ENCODE results near the gene TPBGL.

TPBGL gene

GRCh38 chr11:75201771-75202170, 38.8 kb upstream of the TPBGL start:
- no peak overlapping the region for H2BK5ac ChIP-seq (ENCODE audit: low read length)
- H2AK5ac ChIP-seq (ENCODE audit: low read depth, low read length), result no peak overlapping the region
- no peak overlapping the region for H2BK12ac ChIP-seq (ENCODE audit: low read length)
- H3K36me3 ChIP-seq (replicated peaks in 1 of 2; ENCODE audit: control insufficient read depth in 2 of 2, insufficient read depth in 2 of 2, low read length in 2 of 2), result no peaks in the 10 kb centered on the region
- no peak overlapping the region for H2BK120ac ChIP-seq (ENCODE audit: low read depth, low read length)
- no peak overlapping the region for H3K4me2 ChIP-seq (ENCODE audit: insufficient read depth, low read length, poor library complexity, severe bottlenecking)
- H3K4me1 ChIP-seq (ENCODE audit: control insufficient read depth in 2 of 2, insufficient read depth in 1 of 2, low read depth in 1 of 2, low read length in 2 of 2), result peaks cover 0 to 2% of the 10 kb centered on the region in 2 donors
- no peak overlapping the region for H4K91ac ChIP-seq (ENCODE audit: low read depth, low read length, poor library complexity)
- H3K4me3 ChIP-seq (ENCODE audit: low read length in 2 of 2), result no peak overlapping the region
- no peak overlapping the region for H3K23ac ChIP-seq (ENCODE audit: low read depth, low read length, poor library complexity)
- no CpG with 5 or more reads among the region's 3 CpGs for WGBS, 2 donors (ENCODE audit: extremely low coverage in 2 of 2, insufficient read length in 2 of 2, insufficient replicate concordance in 1 of 2)
- H3K27ac ChIP-seq (replicated peaks; ENCODE audit: low read length), result no peak overlapping the region
- no peaks in the 10 kb centered on the region for H3K27me3 ChIP-seq (ENCODE audit: control insufficient read depth in 3 of 3, insufficient read depth in 3 of 3, low read depth in 1 of 3, low read length in 3 of 3)
- no peaks in the 10 kb centered on the region for H3K79me1 ChIP-seq (ENCODE audit: low read depth, low read length)
- H2BK15ac ChIP-seq (ENCODE audit: low read length), result no peak overlapping the region
- no peak overlapping the region for H3K18ac ChIP-seq (ENCODE audit: low read length)
- H3K14ac ChIP-seq (ENCODE audit: low read length), result no peak overlapping the region
- H2AFZ ChIP-seq (ENCODE audit: low read length), result no peak overlapping the region
- no peaks in the 10 kb centered on the region for H3K9me3 ChIP-seq (replicated peaks in 1 of 2; ENCODE audit: control insufficient read depth in 2 of 2, insufficient read depth in 1 of 2, low read depth in 1 of 2, low read length in 2 of 2)
- no peak for DNase-seq (ENCODE audit: low spot score)
- no peak overlapping the region for H4K8ac ChIP-seq (ENCODE audit: low read depth, low read length)
- H3K4ac ChIP-seq (ENCODE audit: low read length), result no peak overlapping the region
- H3K9ac ChIP-seq (ENCODE audit: low read depth, low read length, poor library complexity), result no peak overlapping the region

- no peak overlapping the region for H2BK15ac ChIP-seq (ENCODE audit: low read length)
- no CpG with 5 or more reads among the region's 6 CpGs for WGBS, 2 donors (ENCODE audit: extremely low coverage in 2 of 2, insufficient read length in 2 of 2, insufficient replicate concordance in 1 of 2)
- DNase-seq (ENCODE audit: low spot score), result no peak
These were observed 38.4 kb upstream of the TPBGL start for GRCh38 chr11:75202195-75202594.

GRCh38 chr11:75203138-75203537, 37.4 kb upstream of the TPBGL start:
- Histone ChIP-seq H3K9me3 (replicated peaks in 1 of 2; ENCODE audit: control insufficient read depth in 2 of 2, insufficient read depth in 1 of 2, low read depth in 1 of 2, low read length in 2 of 2) (no peaks in the 10 kb centered on the region), H2AK5ac (ENCODE audit: low read depth, low read length) (no peak overlapping the region), H3K14ac (ENCODE audit: low read length) (no peak overlapping the region), H3K27me3 (ENCODE audit: control insufficient read depth in 3 of 3, insufficient read depth in 3 of 3, low read depth in 1 of 3, low read length in 3 of 3) (peaks cover 0 to 2% (median 0%) of the 10 kb centered on the region in 3 experiments), H2BK12ac (ENCODE audit: low read length) (no peak overlapping the region), H3K18ac (ENCODE audit: low read length) (no peak overlapping the region), H3K27ac (replicated peaks; ENCODE audit: low read length) (no peak overlapping the region), H3K4me1 (ENCODE audit: control insufficient read depth in 2 of 2, insufficient read depth in 1 of 2, low read depth in 1 of 2, low read length in 2 of 2) (peaks cover 0 to 2% of the 10 kb centered on the region in 2 donors), H4K8ac (ENCODE audit: low read depth, low read length) (no peak overlapping the region), H3K4me3 (ENCODE audit: low read length in 2 of 2) (no peak overlapping the region), H4K91ac (ENCODE audit: low read depth, low read length, poor library complexity) (no peak overlapping the region), H2BK15ac (ENCODE audit: low read length) (no peak overlapping the region), H2BK5ac (ENCODE audit: low read length) (peak overlapping the region; percentile 19), H2BK120ac (ENCODE audit: low read depth, low read length) (no peak overlapping the region), H3K23ac (ENCODE audit: low read depth, low read length, poor library complexity) (no peak overlapping the region), H3K9ac (ENCODE audit: low read depth, low read length, poor library complexity) (no peak overlapping the region), H3K4me2 (ENCODE audit: insufficient read depth, low read length, poor library complexity, severe bottlenecking) (no peak overlapping the region), H3K4ac (ENCODE audit: low read length) (no peak overlapping the region), H2AFZ (ENCODE audit: low read length) (no peak overlapping the region), H3K36me3 (replicated peaks in 1 of 2; ENCODE audit: control insufficient read depth in 2 of 2, insufficient read depth in 2 of 2, low read length in 2 of 2) (no peaks in the 10 kb centered on the region), H3K79me1 (ENCODE audit: low read depth, low read length) (no peaks in the 10 kb centered on the region)
- no CpG with 5 or more reads among the region's 13 CpGs for WGBS, 2 donors (ENCODE audit: extremely low coverage in 2 of 2, insufficient read length in 2 of 2, insufficient replicate concordance in 1 of 2)
- no peak for DNase-seq (ENCODE audit: low spot score)

More at GRCh38 chr11:75202195-75202594, 38.4 kb upstream of the TPBGL start:
- Histone ChIP-seq H3K27me3 (ENCODE audit: control insufficient read depth in 3 of 3, insufficient read depth in 3 of 3, low read depth in 1 of 3, low read length in 3 of 3) (no peaks in the 10 kb centered on the region), H2BK120ac (ENCODE audit: low read depth, low read length) (no peak overlapping the region), H3K79me1 (ENCODE audit: low read depth, low read length) (no peaks in the 10 kb centered on the region), H2AK5ac (ENCODE audit: low read depth, low read length) (no peak overlapping the region), H3K18ac (ENCODE audit: low read length) (no peak overlapping the region), H2AFZ (ENCODE audit: low read length) (no peak overlapping the region), H3K4ac (ENCODE audit: low read length) (no peak overlapping the region), H4K91ac (ENCODE audit: low read depth, low read length, poor library complexity) (no peak overlapping the region), H3K9ac (ENCODE audit: low read depth, low read length, poor library complexity) (no peak overlapping the region), H3K27ac (replicated peaks; ENCODE audit: low read length) (no peak overlapping the region), H4K8ac (ENCODE audit: low read depth, low read length) (no peak overlapping the region), H3K4me2 (ENCODE audit: insufficient read depth, low read length, poor library complexity, severe bottlenecking) (no peak overlapping the region), H3K23ac (ENCODE audit: low read depth, low read length, poor library complexity) (no peak overlapping the region), H2BK12ac (ENCODE audit: low read length) (no peak overlapping the region), H3K4me3 (ENCODE audit: low read length in 2 of 2) (peak overlapping the region in 1 of 2 donors; percentile 47), H3K9me3 (replicated peaks in 1 of 2; ENCODE audit: control insufficient read depth in 2 of 2, insufficient read depth in 1 of 2, low read depth in 1 of 2, low read length in 2 of 2) (no peaks in the 10 kb centered on the region), H2BK5ac (ENCODE audit: low read length) (no peak overlapping the region), H3K36me3 (replicated peaks in 1 of 2; ENCODE audit: control insufficient read depth in 2 of 2, insufficient read depth in 2 of 2, low read length in 2 of 2) (no peaks in the 10 kb centered on the region), H3K4me1 (ENCODE audit: control insufficient read depth in 2 of 2, insufficient read depth in 1 of 2, low read depth in 1 of 2, low read length in 2 of 2) (peaks cover 0 to 2% of the 10 kb centered on the region in 2 donors), H3K14ac (ENCODE audit: low read length) (no peak overlapping the region)

- no peak overlapping the region for H4K91ac ChIP-seq (ENCODE audit: low read depth, low read length, poor library complexity)
- H3K79me1 ChIP-seq (ENCODE audit: low read depth, low read length), result no peaks in the 10 kb centered on the region
- peak overlapping the region; percentile 27 for H3K18ac ChIP-seq (ENCODE audit: low read length)
- no peak overlapping the region for H2AFZ ChIP-seq (ENCODE audit: low read length)
- H3K9me3 ChIP-seq (replicated peaks in 1 of 2; ENCODE audit: control insufficient read depth in 2 of 2, insufficient read depth in 1 of 2, low read depth in 1 of 2, low read length in 2 of 2), result no peaks in the 10 kb centered on the region
- H3K9ac ChIP-seq (ENCODE audit: low read depth, low read length, poor library complexity), result no peak overlapping the region
- no peak overlapping the region for H2AK5ac ChIP-seq (ENCODE audit: low read depth, low read length)
- H2BK12ac ChIP-seq (ENCODE audit: low read length), result no peak overlapping the region
- no peak for DNase-seq (ENCODE audit: low spot score)
- no peak overlapping the region for H3K27ac ChIP-seq (replicated peaks; ENCODE audit: low read length)
- H3K27me3 ChIP-seq (ENCODE audit: control insufficient read depth in 3 of 3, insufficient read depth in 3 of 3, low read depth in 1 of 3, low read length in 3 of 3), result peaks cover 0 to 2% (median 0%) of the 10 kb centered on the region in 3 experiments
- H2BK120ac ChIP-seq (ENCODE audit: low read depth, low read length), result no peak overlapping the region
- H2BK5ac ChIP-seq (ENCODE audit: low read length), result peak overlapping the region; percentile 19
- H3K23ac ChIP-seq (ENCODE audit: low read depth, low read length, poor library complexity), result no peak overlapping the region
- no peak overlapping the region for H2BK15ac ChIP-seq (ENCODE audit: low read length)
- no peaks in the 10 kb centered on the region for H3K36me3 ChIP-seq (replicated peaks in 1 of 2; ENCODE audit: control insufficient read depth in 2 of 2, insufficient read depth in 2 of 2, low read length in 2 of 2)
- no peak overlapping the region for H4K8ac ChIP-seq (ENCODE audit: low read depth, low read length)
- no peak overlapping the region for H3K4me3 ChIP-seq (ENCODE audit: low read length in 2 of 2)
- no peak overlapping the region for H3K14ac ChIP-seq (ENCODE audit: low read length)
- no CpG with 5 or more reads among the region's 2 CpGs for WGBS, 2 donors (ENCODE audit: extremely low coverage in 2 of 2, insufficient read length in 2 of 2, insufficient replicate concordance in 1 of 2)
- H3K4ac ChIP-seq (ENCODE audit: low read length), result no peak overlapping the region
- peaks cover 0 to 2% of the 10 kb centered on the region in 2 donors for H3K4me1 ChIP-seq (ENCODE audit: control insufficient read depth in 2 of 2, insufficient read depth in 1 of 2, low read depth in 1 of 2, low read length in 2 of 2)
- no peak overlapping the region for H3K4me2 ChIP-seq (ENCODE audit: insufficient read depth, low read length, poor library complexity, severe bottlenecking)
These were observed 36.9 kb upstream of the TPBGL start for GRCh38 chr11:75203641-75204011.

All from neuronal stem cell (in vitro differentiated cells).